SU-DHL-6 (cell line): Measurements from ENCODE around the gene FAM186B.

Experiments used
- CTCF ChIP-seq: fragments of 200-600 bp; sonication (generic); IDR thresholded peaks from one replicate; pipeline ENCODE4 v1.5.1; 2017; ENCODE audit warnings: antibody characterized with exemption, mild to moderate bottlenecking, low read length, moderate library complexity; ENCODE audit not compliant: insufficient read depth, poor library complexity, severe bottlenecking
- EZH2phosphoT487 ChIP-seq: fragments of 200-600 bp; sonication (generic), shearing (Covaris generic); conservative IDR thresholded peaks from 2 replicates; pipeline ENCODE4 v1.6.1; 2018; ENCODE audit warnings: mild to moderate bottlenecking, antibody characterized with exemption, low read length, moderate library complexity, mixed read lengths

DNA sequence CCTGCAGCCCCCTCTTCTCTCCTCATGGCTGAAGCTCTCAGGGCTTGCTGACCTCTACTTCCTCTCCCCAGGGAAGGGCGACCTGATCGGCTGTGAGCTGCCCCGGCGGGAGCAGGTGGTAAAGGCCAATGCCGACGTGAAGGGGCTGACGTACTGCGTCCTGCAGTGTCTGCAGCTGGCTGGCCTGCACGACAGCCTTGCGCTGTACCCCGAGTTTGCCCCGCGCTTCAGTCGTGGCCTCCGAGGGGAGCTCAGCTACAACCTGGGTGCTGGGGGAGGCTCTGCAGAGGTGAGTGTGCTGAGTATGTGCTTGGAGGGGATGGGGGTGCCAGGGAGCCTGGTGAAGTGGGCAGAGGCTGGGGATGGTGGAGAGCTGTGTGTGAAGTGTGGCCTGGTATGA, 51.2 kb downstream of the FAM186B start:
- TF ChIP-seq CTCF (no peak), EZH2phosphoT487 (no peak)
